ENCODE data around the gene HCRT.
A peak's percentile ranks its signal among the peaks of the same experiment; 100 is the strongest.

HCRT gene

GRCh38 chr17:42171831-42172230 is 13.4 kb downstream of the HCRT start:
- Histone ChIP-seq H3K4me3 (ENCODE audit: low read depth, low read length) (no peak overlapping the region), H3K9ac (ENCODE audit: low read depth, low read length) (no peak overlapping the region), H3K9me3 (ENCODE audit: control insufficient read depth, insufficient read depth, low read length) (no peaks in the 10 kb centered on the region), H3K4me1 (ENCODE audit: control insufficient read depth, insufficient read depth, low read length) (no peaks in the 10 kb centered on the region), H3K27me3 (ENCODE audit: control insufficient read depth, insufficient read depth, low read length) (no peaks in the 10 kb centered on the region), H3K36me3 (ENCODE audit: control insufficient read depth, insufficient read depth, low read length) (no peaks in the 10 kb centered on the region)

- Histone ChIP-seq H3K27me3 (ENCODE audit: control insufficient read depth, insufficient read depth, low read length) (no peaks in the 10 kb centered on the region), H3K4me1 (ENCODE audit: control insufficient read depth, insufficient read depth, low read length) (no peaks in the 10 kb centered on the region), H3K36me3 (ENCODE audit: control insufficient read depth, insufficient read depth, low read length) (no peaks in the 10 kb centered on the region), H3K9ac (ENCODE audit: low read depth, low read length) (no peak overlapping the region), H3K9me3 (ENCODE audit: control insufficient read depth, insufficient read depth, low read length) (no peaks in the 10 kb centered on the region), H3K4me3 (ENCODE audit: low read depth, low read length) (no peak overlapping the region)
These were observed 15.9 kb downstream of the HCRT start for GRCh38 chr17:42169351-42169750.

- no peaks in the 10 kb centered on the region for H3K9me3 ChIP-seq (ENCODE audit: control insufficient read depth, insufficient read depth, low read length)
- H3K4me1 ChIP-seq (ENCODE audit: control insufficient read depth, insufficient read depth, low read length) = no peaks in the 10 kb centered on the region
- H3K4me3 ChIP-seq (ENCODE audit: low read depth, low read length) = no peak overlapping the region
- no peaks in the 10 kb centered on the region for H3K36me3 ChIP-seq (ENCODE audit: control insufficient read depth, insufficient read depth, low read length)
- no peaks in the 10 kb centered on the region for H3K27me3 ChIP-seq (ENCODE audit: control insufficient read depth, insufficient read depth, low read length)
- H3K9ac ChIP-seq (ENCODE audit: low read depth, low read length) = no peak overlapping the region
These were observed 17.4 kb downstream of the HCRT start for GRCh38 chr17:42167807-42168206.

GRCh38 chr17:42166196-42166763 is 19.0 kb downstream of the HCRT start:
- H3K36me3 ChIP-seq (ENCODE audit: control insufficient read depth, insufficient read depth, low read length) = no peaks in the 10 kb centered on the region
- H3K27me3 ChIP-seq (ENCODE audit: control insufficient read depth, insufficient read depth, low read length) = no peaks in the 10 kb centered on the region
- H3K4me3 ChIP-seq (ENCODE audit: low read depth, low read length) = no peak overlapping the region
- no peaks in the 10 kb centered on the region for H3K4me1 ChIP-seq (ENCODE audit: control insufficient read depth, insufficient read depth, low read length)
- no peak overlapping the region for H3K9ac ChIP-seq (ENCODE audit: low read depth, low read length)
- no peaks in the 10 kb centered on the region for H3K9me3 ChIP-seq (ENCODE audit: control insufficient read depth, insufficient read depth, low read length)

- H3K9ac ChIP-seq (ENCODE audit: low read depth, low read length) = no peak overlapping the region
- H3K9me3 ChIP-seq (ENCODE audit: control insufficient read depth, insufficient read depth, low read length) = no peaks in the 10 kb centered on the region
- no peaks in the 10 kb centered on the region for H3K4me1 ChIP-seq (ENCODE audit: control insufficient read depth, insufficient read depth, low read length)
- H3K4me3 ChIP-seq (ENCODE audit: low read depth, low read length) = no peak overlapping the region
- H3K36me3 ChIP-seq (ENCODE audit: control insufficient read depth, insufficient read depth, low read length) = no peaks in the 10 kb centered on the region
- no peaks in the 10 kb centered on the region for H3K27me3 ChIP-seq (ENCODE audit: control insufficient read depth, insufficient read depth, low read length)
These were observed 19.5 kb downstream of the HCRT start for GRCh38 chr17:42165751-42166150.

GRCh38 chr17:42163696-42164407 is 21.4 kb downstream of the HCRT start:
- no peaks in the 10 kb centered on the region for H3K9me3 ChIP-seq (ENCODE audit: control insufficient read depth, insufficient read depth, low read length)
- no peaks in the 10 kb centered on the region for H3K4me1 ChIP-seq (ENCODE audit: control insufficient read depth, insufficient read depth, low read length)
- H3K4me3 ChIP-seq (ENCODE audit: low read depth, low read length) = no peak overlapping the region
- H3K27me3 ChIP-seq (ENCODE audit: control insufficient read depth, insufficient read depth, low read length) = no peaks in the 10 kb centered on the region
- H3K9ac ChIP-seq (ENCODE audit: low read depth, low read length) = no peak overlapping the region
- H3K36me3 ChIP-seq (ENCODE audit: control insufficient read depth, insufficient read depth, low read length) = no peaks in the 10 kb centered on the region

GRCh38 chr17:42163113-42163512 is 22.1 kb downstream of the HCRT start:
- Histone ChIP-seq H3K27me3 (ENCODE audit: control insufficient read depth, insufficient read depth, low read length) (no peaks in the 10 kb centered on the region), H3K4me1 (ENCODE audit: control insufficient read depth, insufficient read depth, low read length) (no peaks in the 10 kb centered on the region), H3K9ac (ENCODE audit: low read depth, low read length) (no peak overlapping the region), H3K9me3 (ENCODE audit: control insufficient read depth, insufficient read depth, low read length) (no peaks in the 10 kb centered on the region), H3K4me3 (ENCODE audit: low read depth, low read length) (no peak overlapping the region), H3K36me3 (ENCODE audit: control insufficient read depth, insufficient read depth, low read length) (no peaks in the 10 kb centered on the region)

GRCh38 chr17:42160531-42160910 is 24.7 kb downstream of the HCRT start:
- H3K4me3 ChIP-seq (ENCODE audit: low read depth, low read length) = no peak overlapping the region
- H3K4me1 ChIP-seq (ENCODE audit: control insufficient read depth, insufficient read depth, low read length) = peaks cover 3% of the 10 kb centered on the region
- no peaks in the 10 kb centered on the region for H3K27me3 ChIP-seq (ENCODE audit: control insufficient read depth, insufficient read depth, low read length)
- no peaks in the 10 kb centered on the region for H3K9me3 ChIP-seq (ENCODE audit: control insufficient read depth, insufficient read depth, low read length)
- peaks cover 2% of the 10 kb centered on the region for H3K36me3 ChIP-seq (ENCODE audit: control insufficient read depth, insufficient read depth, low read length)
- no peak overlapping the region for H3K9ac ChIP-seq (ENCODE audit: low read depth, low read length)

- no peak overlapping the region for H3K4me3 ChIP-seq (ENCODE audit: low read depth, low read length)
- H3K27me3 ChIP-seq (ENCODE audit: control insufficient read depth, insufficient read depth, low read length) = no peaks in the 10 kb centered on the region
- no peaks in the 10 kb centered on the region for H3K9me3 ChIP-seq (ENCODE audit: control insufficient read depth, insufficient read depth, low read length)
- no peak overlapping the region for H3K9ac ChIP-seq (ENCODE audit: low read depth, low read length)
- peaks cover 3% of the 10 kb centered on the region for H3K4me1 ChIP-seq (ENCODE audit: control insufficient read depth, insufficient read depth, low read length)
- peaks cover 2% of the 10 kb centered on the region for H3K36me3 ChIP-seq (ENCODE audit: control insufficient read depth, insufficient read depth, low read length)
These were observed 25.3 kb downstream of the HCRT start for GRCh38 chr17:42159796-42160530.

GRCh38 chr17:42155614-42156045 is 29.6 kb downstream of the HCRT start:
- no peak overlapping the region for H3K9ac ChIP-seq (ENCODE audit: low read depth, low read length)
- H3K36me3 ChIP-seq (ENCODE audit: control insufficient read depth, insufficient read depth, low read length) = peaks cover 2% of the 10 kb centered on the region
- peak overlapping the region; percentile 77 for H3K4me3 ChIP-seq (ENCODE audit: low read depth, low read length)
- peaks cover 8% of the 10 kb centered on the region for H3K4me1 ChIP-seq (ENCODE audit: control insufficient read depth, insufficient read depth, low read length)
- H3K9me3 ChIP-seq (ENCODE audit: control insufficient read depth, insufficient read depth, low read length) = no peaks in the 10 kb centered on the region
- H3K27me3 ChIP-seq (ENCODE audit: control insufficient read depth, insufficient read depth, low read length) = no peaks in the 10 kb centered on the region

- peak overlapping the region; percentile 84 for H3K9ac ChIP-seq (ENCODE audit: low read depth, low read length)
- H3K4me3 ChIP-seq (ENCODE audit: low read depth, low read length) = peak overlapping the region; percentile 87
- peaks cover 5% of the 10 kb centered on the region for H3K36me3 ChIP-seq (ENCODE audit: control insufficient read depth, insufficient read depth, low read length)
These were observed 31.1 kb downstream of the HCRT start for GRCh38 chr17:42153919-42154742.

More at GRCh38 chr17:42153919-42154742, 31.1 kb downstream of the HCRT start:
- no peaks in the 10 kb centered on the region for H3K27me3 ChIP-seq (ENCODE audit: control insufficient read depth, insufficient read depth, low read length)
- H3K4me1 ChIP-seq (ENCODE audit: control insufficient read depth, insufficient read depth, low read length) = peaks cover 8% of the 10 kb centered on the region
- H3K9me3 ChIP-seq (ENCODE audit: control insufficient read depth, insufficient read depth, low read length) = no peaks in the 10 kb centered on the region

All from iPS-15b (cell line).